HG02852 (cell line): ENCODE results near the gene SPTBN2.
"Not testable (repeated sequence)": the region's sequence is repeated elsewhere in the genome, so short reads cannot be mapped to it uniquely, and the experiment has no call there.

Experiments used
- ATAC-seq: cut with Tn5 transposase; IDR thresholded peaks from one replicate; pipeline ENCODE4 v1.9.1; 2021; ENCODE audit warnings: mild to moderate bottlenecking, moderate library complexity; ENCODE audit not compliant: unreplicated experiment

The SPTBN2 gene

GRCh38 chr11:66725114-66725513 is 3.9 kb downstream of the SPTBN2 start:
- no peak for ATAC-seq

GRCh38 chr11:66724167-66724566 is 4.8 kb downstream of the SPTBN2 start:
- not testable (repeated sequence) for ATAC-seq

- ATAC-seq = no peak
Observed at GRCh38 chr11:66723693-66724092, 5.3 kb downstream of the SPTBN2 start.

GRCh38 chr11:66722745-66723651 is 6.0 kb downstream of the SPTBN2 start:
- ATAC-seq = no peak

- no peak for ATAC-seq
Observed at GRCh38 chr11:66721939-66722338, 7.1 kb downstream of the SPTBN2 start.

GRCh38 chr11:66720899-66721470 is 8.0 kb downstream of the SPTBN2 start:
- no peak for ATAC-seq

GRCh38 chr11:66720223-66720898 is 8.7 kb downstream of the SPTBN2 start:
- no peak for ATAC-seq

- ATAC-seq = no peak
Observed at GRCh38 chr11:66719111-66719872, 9.7 kb downstream of the SPTBN2 start.

- no peak for ATAC-seq
Observed at GRCh38 chr11:66718320-66718971, 10.6 kb downstream of the SPTBN2 start.

GRCh38 chr11:66717925-66718319 is 11.1 kb downstream of the SPTBN2 start:
- no peak for ATAC-seq

GRCh38 chr11:66716996-66717395 is 12.0 kb downstream of the SPTBN2 start:
- ATAC-seq = no peak

GRCh38 chr11:66715346-66716085 is 13.5 kb downstream of the SPTBN2 start:
- ATAC-seq = no peak

- no peak for ATAC-seq
Observed at GRCh38 chr11:66713746-66714480, 15.1 kb downstream of the SPTBN2 start.

GRCh38 chr11:66710384-66710930 is 18.6 kb downstream of the SPTBN2 start:
- no peak for ATAC-seq

- ATAC-seq = no peak
Observed at GRCh38 chr11:66708701-66709100, 20.3 kb downstream of the SPTBN2 start.

GRCh38 chr11:66708094-66708493 is 20.9 kb downstream of the SPTBN2 start:
- ATAC-seq = no peak

GRCh38 chr11:66707486-66707885 is 21.5 kb downstream of the SPTBN2 start:
- ATAC-seq = no peak

GRCh38 chr11:66706989-66707388 is 22.0 kb downstream of the SPTBN2 start:
- ATAC-seq = no peak
